ENCODE measurements around the gene CIZ1. TPM values are rescaled to one million over a fixed set of nuclear protein-coding genes. Genes with fewer than 3 reads are reported as not detected.

Gene CIZ1, protein sequence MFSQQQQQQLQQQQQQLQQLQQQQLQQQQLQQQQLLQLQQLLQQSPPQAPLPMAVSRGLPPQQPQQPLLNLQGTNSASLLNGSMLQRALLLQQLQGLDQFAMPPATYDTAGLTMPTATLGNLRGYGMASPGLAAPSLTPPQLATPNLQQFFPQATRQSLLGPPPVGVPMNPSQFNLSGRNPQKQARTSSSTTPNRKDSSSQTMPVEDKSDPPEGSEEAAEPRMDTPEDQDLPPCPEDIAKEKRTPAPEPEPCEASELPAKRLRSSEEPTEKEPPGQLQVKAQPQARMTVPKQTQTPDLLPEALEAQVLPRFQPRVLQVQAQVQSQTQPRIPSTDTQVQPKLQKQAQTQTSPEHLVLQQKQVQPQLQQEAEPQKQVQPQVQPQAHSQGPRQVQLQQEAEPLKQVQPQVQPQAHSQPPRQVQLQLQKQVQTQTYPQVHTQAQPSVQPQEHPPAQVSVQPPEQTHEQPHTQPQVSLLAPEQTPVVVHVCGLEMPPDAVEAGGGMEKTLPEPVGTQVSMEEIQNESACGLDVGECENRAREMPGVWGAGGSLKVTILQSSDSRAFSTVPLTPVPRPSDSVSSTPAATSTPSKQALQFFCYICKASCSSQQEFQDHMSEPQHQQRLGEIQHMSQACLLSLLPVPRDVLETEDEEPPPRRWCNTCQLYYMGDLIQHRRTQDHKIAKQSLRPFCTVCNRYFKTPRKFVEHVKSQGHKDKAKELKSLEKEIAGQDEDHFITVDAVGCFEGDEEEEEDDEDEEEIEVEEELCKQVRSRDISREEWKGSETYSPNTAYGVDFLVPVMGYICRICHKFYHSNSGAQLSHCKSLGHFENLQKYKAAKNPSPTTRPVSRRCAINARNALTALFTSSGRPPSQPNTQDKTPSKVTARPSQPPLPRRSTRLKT
- polyA plus RNA-seq (2013): 103 and 112 TPM in 2 replicates

- Histone ChIP-seq H3K9me3 (ENCODE audit: insufficient read depth, low read depth, low read length) (no peaks in the 10 kb centered on the region), H2BK5ac (ENCODE audit: low read depth, low read length, poor library complexity) (peak within 1 kb of the TSS; percentile 95), H2AK5ac (ENCODE audit: low read length) (peak within 1 kb of the TSS; percentile 90), H3K27ac (ENCODE audit: low read depth, low read length) (peak within 1 kb of the TSS; percentile 33), H2BK120ac (ENCODE audit: insufficient read depth, low read length, poor library complexity) (peak within 1 kb of the TSS; percentile 98), H4K91ac (ENCODE audit: low read depth, low read length) (peak within 1 kb of the TSS; percentile 75), H3K4ac (ENCODE audit: low read depth, low read length) (peak within 1 kb of the TSS; percentile 91), H3K4me1 (ENCODE audit: control insufficient read depth in 1 of 2, insufficient read depth in 2 of 2, low read length in 2 of 2) (peaks cover 5 to 7% of the 10 kb centered on the region in 2 experiments), H3K4me2 (ENCODE audit: low read length) (peak within 1 kb of the TSS; percentile 94), H3K79me2 (ENCODE audit: control insufficient read depth, insufficient read depth, low read length, poor library complexity) (peaks cover 12% of the 10 kb centered on the region), H3K79me1 (ENCODE audit: low read length) (peaks cover 13% of the 10 kb centered on the region), H3K36me3 (ENCODE audit: control insufficient read depth in 1 of 2, insufficient read depth in 2 of 2, low read length in 2 of 2) (peaks cover 15 to 17% of the 10 kb centered on the region in 2 experiments), H3K4me3 (ENCODE audit: low read depth, low read length) (peak within 1 kb of the TSS; percentile 95), H2AFZ (ENCODE audit: insufficient read depth, low read length, poor library complexity) (peak within 1 kb of the TSS; percentile 100), H2BK12ac (ENCODE audit: low read length) (peak within 1 kb of the TSS; percentile 61), H4K8ac (ENCODE audit: low read depth, low read length) (peak within 1 kb of the TSS; percentile 99), H3K23ac (ENCODE audit: low read length) (no peak within 1 kb of the TSS), H3K9ac (ENCODE audit: low read length) (peak within 1 kb of the TSS; percentile 92), H3K18ac (ENCODE audit: low read length) (peak within 1 kb of the TSS; percentile 99), H3K27me3 (ENCODE audit: insufficient read depth, low read length) (no peaks in the 10 kb centered on the region), H4K12ac (ENCODE audit: low read depth, low read length) (peak within 1 kb of the TSS; percentile 86), H3K14ac (ENCODE audit: low read length) (peak within 1 kb of the TSS; percentile 98)
- DNase-seq: peak; percentile 73 to 88
- WGBS (ENCODE audit: extremely low coverage, insufficient coverage, insufficient read length): no CpG with 5 or more reads among the region's 71 CpGs
These were observed at the start of gene CIZ1 for GRCh38 chr9:128191406-128192046. Gene CIZ1, minus strand, starts transcription at chr9:128191572. Its CDS starts 715 bp downstream, at chr9:128190857.

- Histone ChIP-seq H3K18ac (ENCODE audit: low read length) (no peak overlapping the region), H4K91ac (ENCODE audit: low read depth, low read length) (no peak overlapping the region), H2BK12ac (ENCODE audit: low read length) (no peak overlapping the region), H3K4ac (ENCODE audit: low read depth, low read length) (no peak overlapping the region), H3K14ac (ENCODE audit: low read length) (no peak overlapping the region), H3K79me1 (ENCODE audit: low read length) (no peaks in the 10 kb centered on the region), H3K27ac (ENCODE audit: low read depth, low read length) (no peak overlapping the region), H3K9me3 (ENCODE audit: insufficient read depth, low read depth, low read length) (peaks cover 1% of the 10 kb centered on the region), H4K8ac (ENCODE audit: low read depth, low read length) (no peak overlapping the region), H3K4me1 (ENCODE audit: control insufficient read depth in 1 of 2, insufficient read depth in 2 of 2, low read length in 2 of 2) (no peaks in the 10 kb centered on the region), H3K36me3 (ENCODE audit: control insufficient read depth in 1 of 2, insufficient read depth in 2 of 2, low read length in 2 of 2) (no peaks in the 10 kb centered on the region), H2BK120ac (ENCODE audit: insufficient read depth, low read length, poor library complexity) (no peak overlapping the region), H3K23ac (ENCODE audit: low read length) (no peak overlapping the region), H3K27me3 (ENCODE audit: insufficient read depth, low read length) (no peaks in the 10 kb centered on the region), H2BK5ac (ENCODE audit: low read depth, low read length, poor library complexity) (no peak overlapping the region), H3K4me3 (ENCODE audit: low read depth, low read length) (peak overlapping the region; percentile 27), H2AFZ (ENCODE audit: insufficient read depth, low read length, poor library complexity) (no peak overlapping the region), H3K4me2 (ENCODE audit: low read length) (no peak overlapping the region), H2AK5ac (ENCODE audit: low read length) (no peak overlapping the region), H3K79me2 (ENCODE audit: control insufficient read depth, insufficient read depth, low read length, poor library complexity) (no peaks in the 10 kb centered on the region), H3K9ac (ENCODE audit: low read length) (no peak overlapping the region), H4K12ac (ENCODE audit: low read depth, low read length) (no peak overlapping the region)
- no CpG with 5 or more reads among the region's 28 CpGs for WGBS (ENCODE audit: extremely low coverage, insufficient coverage, insufficient read length)
- no peak for DNase-seq
These were observed 42.5 kb upstream of the CIZ1 start for GRCh38 chr9:128233817-128234406.

DNA sequence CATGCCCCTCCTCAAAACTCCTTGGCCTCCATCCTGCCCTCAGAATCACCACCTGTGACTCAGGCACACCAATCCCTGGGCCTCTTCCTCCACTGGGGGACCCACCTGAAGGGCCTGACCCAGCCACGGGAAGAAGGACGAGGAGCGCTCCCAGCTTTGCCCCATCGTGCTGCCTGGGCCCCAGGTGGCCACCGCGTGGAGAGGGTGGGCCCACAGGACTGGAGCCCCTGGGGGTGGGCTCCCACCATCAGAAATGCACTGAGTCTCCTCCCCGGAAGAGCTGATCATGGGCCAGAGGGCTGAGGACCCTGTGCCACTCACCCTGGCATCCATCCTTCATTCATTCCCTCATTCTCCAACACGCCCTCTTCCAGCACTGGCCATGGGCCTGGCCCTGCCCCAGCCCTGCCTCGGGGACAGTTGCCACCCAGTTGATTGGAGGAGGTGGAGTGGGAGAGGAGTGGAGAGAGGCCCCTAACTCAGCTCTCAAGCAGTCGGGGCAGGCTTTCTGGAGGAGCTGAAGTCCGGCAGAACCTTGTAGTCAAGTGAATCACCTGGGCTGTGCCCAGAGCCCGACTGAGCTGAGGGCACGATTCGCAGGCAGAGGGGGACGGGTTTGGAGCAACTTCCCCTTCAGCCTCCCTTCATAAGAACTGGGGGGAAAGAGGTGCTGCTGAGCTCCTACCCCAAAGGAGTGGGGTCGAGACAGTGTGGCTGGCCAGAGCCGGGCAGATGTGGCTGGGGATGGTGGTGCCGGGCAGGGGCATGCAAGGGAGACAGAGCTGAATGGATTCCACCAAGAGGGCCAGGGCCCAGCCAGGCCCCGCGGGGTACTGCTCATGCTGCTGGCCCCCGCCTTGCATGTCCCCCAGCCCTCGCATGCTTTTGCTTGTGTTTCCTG, 41.4 kb upstream of the CIZ1 start:
- Histone ChIP-seq H2BK5ac (ENCODE audit: low read depth, low read length, poor library complexity) (no peak overlapping the region), H4K91ac (ENCODE audit: low read depth, low read length) (no peak overlapping the region), H2AFZ (ENCODE audit: insufficient read depth, low read length, poor library complexity) (no peak overlapping the region), H3K9me3 (ENCODE audit: insufficient read depth, low read depth, low read length) (peaks cover 1% of the 10 kb centered on the region), H3K27me3 (ENCODE audit: insufficient read depth, low read length) (no peaks in the 10 kb centered on the region), H3K9ac (ENCODE audit: low read length) (no peak overlapping the region), H4K12ac (ENCODE audit: low read depth, low read length) (no peak overlapping the region), H3K27ac (ENCODE audit: low read depth, low read length) (no peak overlapping the region), H3K79me2 (ENCODE audit: control insufficient read depth, insufficient read depth, low read length, poor library complexity) (no peaks in the 10 kb centered on the region), H2AK5ac (ENCODE audit: low read length) (no peak overlapping the region), H3K4me2 (ENCODE audit: low read length) (no peak overlapping the region), H3K36me3 (ENCODE audit: control insufficient read depth in 1 of 2, insufficient read depth in 2 of 2, low read length in 2 of 2) (no peaks in the 10 kb centered on the region), H3K18ac (ENCODE audit: low read length) (no peak overlapping the region), H3K4me3 (ENCODE audit: low read depth, low read length) (no peak overlapping the region), H2BK120ac (ENCODE audit: insufficient read depth, low read length, poor library complexity) (no peak overlapping the region), H4K8ac (ENCODE audit: low read depth, low read length) (no peak overlapping the region), H3K23ac (ENCODE audit: low read length) (no peak overlapping the region), H3K4me1 (ENCODE audit: control insufficient read depth in 1 of 2, insufficient read depth in 2 of 2, low read length in 2 of 2) (no peaks in the 10 kb centered on the region), H3K4ac (ENCODE audit: low read depth, low read length) (no peak overlapping the region), H2BK12ac (ENCODE audit: low read length) (no peak overlapping the region), H3K79me1 (ENCODE audit: low read length) (no peaks in the 10 kb centered on the region), H3K14ac (ENCODE audit: low read length) (no peak overlapping the region)
- WGBS (ENCODE audit: extremely low coverage, insufficient coverage, insufficient read length): no CpG with 5 or more reads among the region's 22 CpGs
- DNase-seq: no peak
